Measurements from ENCODE around the gene YAE1.

- no peak for TF ChIP-seq CTCF (IDR thresholded peaks at IDR 0.05; ENCODE audit: low read length)
- TF ChIP-seq EZH2 (IDR thresholded peaks at IDR 0.05; ENCODE audit: borderline replicate concordance, low read length): no peak
These were observed 33.4 kb upstream of the YAE1 start for GRCh38 chr7:39532832-39533231.
